B cell (primary cell): ENCODE results near the gene DLG1. TPM values are rescaled to one million over a fixed set of nuclear protein-coding genes. Genes with fewer than 3 reads are reported as not detected.

Experiments used
- ATAC-seq: fragments of 200-7000 bp; cut with Tn5 transposase; one replicate; pipeline ENCODE4 v1.10.0; 2021; ENCODE audit warnings: low read depth, mild to moderate bottlenecking, moderate number of reproducible peaks, moderate library complexity
- CTCF ChIA-PET: fragments of 350-600 bp; sonication (Branson Sonifier 250); formaldehyde crosslinking; loops from one replicate; lab custom pipeline; 2021; ENCODE audit warnings: antibody characterized with exemption, inconsistent platforms; lab: Charles Lee
- POLR2A ChIA-PET: fragments of 350-600 bp; sonication (Branson Sonifier 250); formaldehyde crosslinking; loops from one replicate; lab custom pipeline; 2021; ENCODE audit warnings: antibody characterized with exemption; lab: Charles Lee
- DNase-seq: peaks from one replicate; pipeline ENCODE4 v3.0.0; 2013
- H2AFZ ChIP-seq: 2 replicates; pipeline ENCODE4 v1.6.1; 2012; ENCODE audit warnings: mild to moderate bottlenecking, low read depth, low read length; ENCODE audit not compliant: insufficient read depth, poor library complexity, severe bottlenecking
- H3K27ac ChIP-seq, 2 donors: 1 replicate in 1 of 2; 2 replicates in 1 of 2; pipeline ENCODE4 v1.5.1; 2012 to 2013; ENCODE audit warnings: low read length in 2 of 2, mild to moderate bottlenecking in 2 of 2, moderate library complexity in 1 of 2
- H3K27me3 ChIP-seq, 4 experiments: fragments of 200-600 bp in 1 of 4; sonication (generic) in 1 of 4; replicated peaks in 1 of 4; 1 replicate in 2 of 4; 2 replicates in 2 of 4; pipeline versions ENCODE4 v1.6.1 to v1.7.0; 2013 to 2016; ENCODE audit warnings: low read length in 3 of 4, mild to moderate bottlenecking in 2 of 4, mixed read lengths in 1 of 4, moderate library complexity in 1 of 4; ENCODE audit not compliant: insufficient read depth in 4 of 4, control insufficient read depth in 3 of 4; ENCODE audit errors: control extremely low read depth in 1 of 4
- H3K36me3 ChIP-seq, 2 experiments: replicated peaks in 1 of 2; 1 replicate in 1 of 2; 2 replicates in 1 of 2; pipeline versions ENCODE4 v1.6.1 to v1.7.1; 2013; ENCODE audit warnings: low read length in 1 of 2; ENCODE audit not compliant: insufficient read depth in 2 of 2, control insufficient read depth in 1 of 2; ENCODE audit errors: control extremely low read depth in 1 of 2, extremely low read depth in 1 of 2
- H3K4me1 ChIP-seq, 2 donors: fragments of 200-600 bp in 1 of 2; sonication (generic) in 1 of 2; 1 replicate in 1 of 2; 2 replicates in 1 of 2; pipeline versions ENCODE4 v1.5.1 to v1.6.1; 2013 to 2017; ENCODE audit warnings: low read length in 2 of 2; ENCODE audit not compliant: control insufficient read depth in 2 of 2, insufficient read depth in 2 of 2
- H3K4me2 ChIP-seq: replicated peaks from 2 replicates; pipeline ENCODE3; 2012; ENCODE audit warnings: mild to moderate bottlenecking, low read depth, low read length; ENCODE audit not compliant: poor library complexity, severe bottlenecking
- H3K4me3 ChIP-seq, 5 experiments: fragments of 200-600 bp in 1 of 5; sonication (generic) in 1 of 5; 1 replicate in 3 of 5; 2 replicates in 2 of 5; pipeline versions ENCODE4 v1.5.1 to v1.7.0; 2011 to 2016; ENCODE audit warnings: low read length in 4 of 5, mild to moderate bottlenecking in 4 of 5, low read depth in 2 of 5, control low read depth in 1 of 5, moderate library complexity in 1 of 5; ENCODE audit not compliant: insufficient read depth in 1 of 5; ENCODE audit errors: control extremely low read depth in 1 of 5, extremely low read depth in 1 of 5
- H3K79me2 ChIP-seq: fragments of 200-600 bp; sonication (generic); one replicate; pipeline ENCODE4 v1.6.0; 2016; ENCODE audit warnings: low read length; ENCODE audit not compliant: control insufficient read depth, insufficient read depth
- H3K9ac ChIP-seq: fragments of 200-600 bp; sonication (generic); 2 replicates; pipeline ENCODE4 v1.6.1; 2017; ENCODE audit warnings: mild to moderate bottlenecking, low read length, moderate library complexity
- H3K9me3 ChIP-seq, 3 donors: one replicate each; pipeline versions ENCODE4 v1.6.1 to v1.7.1; 2013; ENCODE audit warnings: low read length in 2 of 3; ENCODE audit not compliant: control insufficient read depth in 2 of 3, insufficient read depth in 1 of 3; ENCODE audit errors: control extremely low read depth in 1 of 3
- H4K20me1 ChIP-seq: 2 replicates; pipeline ENCODE4 v1.6.0; 2012; ENCODE audit warnings: mild to moderate bottlenecking, low read length; ENCODE audit not compliant: insufficient read depth, control insufficient read depth, poor library complexity, severe bottlenecking
- H3K27ac Mint-ChIP-seq: one replicate; pipeline ENCODE4 v1.8.0; 2021; ENCODE audit warnings: mixed read lengths
- H3K27me3 Mint-ChIP-seq: one replicate; pipeline ENCODE4 v1.8.0; 2021; ENCODE audit warnings: mixed read lengths
- H3K4me1 Mint-ChIP-seq: one replicate; pipeline ENCODE4 v1.8.0; 2021; ENCODE audit warnings: mixed read lengths
- H3K4me3 Mint-ChIP-seq: one replicate; pipeline ENCODE4 v1.8.0; 2021; ENCODE audit warnings: mixed read lengths
- H3K9me3 Mint-ChIP-seq: one replicate; pipeline ENCODE4 v1.8.0; 2022; ENCODE audit warnings: mixed read lengths; ENCODE audit not compliant: insufficient read depth
- CTCF ChIP-seq: fragments of 200-600 bp; IDR thresholded peaks from one replicate; pipeline ENCODE4 v1.8.0; 2022; ENCODE audit warnings: antibody characterized with exemption, mild to moderate bottlenecking
- EZH2 ChIP-seq: IDR thresholded peaks from 2 replicates; pipeline ENCODE4 v1.6.1; 2012; ENCODE audit warnings: borderline replicate concordance, low read depth, mild to moderate bottlenecking, moderate library complexity, low read length; ENCODE audit not compliant: insufficient read depth, poor library complexity, severe bottlenecking
- WGBS: methylation state at CpG from one replicate; pipeline ENCODE4 v1.1.5; 2013; ENCODE audit warnings: missing lambda C conversion rate; ENCODE audit not compliant: insufficient coverage; 5-methylcytosine and 5-hydroxymethylcytosine counted together
- intact Hi-C: fragments of 100-400 bp; cut with micrococcal nuclease; formaldehyde crosslinking; loops from one replicate; pipeline ENCODE4 v1.10.0; 2022
- polyA plus RNA-seq: library from polyadenylated mRNA; depleted of rRNA; stranded (reverse); fragments of >200 nt; gene quantifications from 2 replicates; pipeline ENCODE4 v1.2.3, GENCODE V29; 2012
- total RNA-seq, 2 donors: library from RNA; stranded (reverse); fragments of 120-200 nt in 1 of 2; gene quantifications; 1 replicate in 1 of 2; 2 replicates in 1 of 2; pipeline versions ENCODE4 v1.2.3 to v1.2.4, GENCODE V29; 2013 to 2022

The DLG1 gene
- total and polyA plus RNA-seq, 2 donors (not counting 1 experiment from before 2014, with no cell fraction given) = 23.4 to 114 TPM

GRCh38 chr3:197022405-197023231, 275.8 kb downstream of the DLG1 start:
- ChIA-PET CTCF (interaction anchor here (1.0 to 5.2 kb wide), 4 partner anchors 9 to 53 kb away, joined by 3 to 45 read pairs (median 4); no protein-coding TSS in a partner anchor), POLR2A (interaction anchor here (0.6 to 2.3 kb wide), 3 partner anchors 13 to 32 kb away, joined by 3 to 13 read pairs (median 3); no protein-coding TSS in a partner anchor)
- no peaks in the 10 kb centered on the region for H3K9me3 Mint-ChIP-seq
- peak overlapping the region; percentile 88 for H3K4me2 ChIP-seq
- H3K4me3 ChIP-seq = peak overlapping the region in 4 of 5 experiments; percentile 20 to 55 (median 34)
- no peaks in the 10 kb centered on the region for H3K79me2 ChIP-seq
- peak; percentile 29 for ATAC-seq
- H2AFZ ChIP-seq = peak overlapping the region; percentile 20
- no peak for TF ChIP-seq EZH2
- TF ChIP-seq CTCF = no peak
- H3K9me3 ChIP-seq = peaks cover 0 to 9% (median 0%) of the 10 kb centered on the region in 3 donors
- peaks cover 5% of the 10 kb centered on the region for H4K20me1 ChIP-seq
- 9% methylated on average over 18 of the region's 22 CpGs for WGBS
- H3K27me3 Mint-ChIP-seq = peaks cover 24% of the 10 kb centered on the region
- peak; percentile 64 for DNase-seq
- intact Hi-C loops = no loop called here
- no peaks in the 10 kb centered on the region for H3K36me3 ChIP-seq
- H3K4me3 Mint-ChIP-seq = peak overlapping the region; percentile 92
- H3K9ac ChIP-seq = peak overlapping the region; percentile 49
- H3K27me3 ChIP-seq = peaks cover 0 to 39% (median 2%) of the 10 kb centered on the region in 4 experiments
- H3K4me1 Mint-ChIP-seq = peaks cover 34% of the 10 kb centered on the region
- no peak overlapping the region for H3K27ac ChIP-seq
- peak overlapping the region; percentile 97 for H3K27ac Mint-ChIP-seq
- peaks cover 24 to 25% of the 10 kb centered on the region in 2 donors for H3K4me1 ChIP-seq
